ENCODE data around the gene ULK1. TPM values are rescaled to one million over a fixed set of nuclear protein-coding genes. Genes with fewer than 3 reads are reported as not detected.

Gene ULK1
- total and polyA plus RNA-seq, 7 donors, result 5.3 to 29.1 (median 16.8) TPM

GRCh38 chr12:131904346-131904745 is 9.9 kb downstream of the ULK1 start:
- WGBS, 2 donors, result 93 to 94% methylated on average over 5 of the region's 5 CpGs
- no peak overlapping the region for H3K27ac ChIP-seq
- peaks cover 0 to 56% (median 52%) of the 10 kb centered on the region in 4 donors for H3K4me1 ChIP-seq

GRCh38 chr12:131905081-131905629 is 10.7 kb downstream of the ULK1 start:
- Histone ChIP-seq H3K27ac (no peak overlapping the region), H3K4me3 (no peak overlapping the region), H3K27me3 (no peaks in the 10 kb centered on the region), H3K36me3 (peaks cover 20 to 37% (median 34%) of the 10 kb centered on the region in 4 donors), H3K9me3 (no peaks in the 10 kb centered on the region), H3K4me1 (peaks cover 0 to 49% (median 48%) of the 10 kb centered on the region in 4 donors)
- no peak for TF ChIP-seq EP300 (IDR thresholded peaks at IDR 0.05)
- no peak for TF ChIP-seq POLR2A (IDR thresholded peaks at IDR 0.05)
- TF ChIP-seq POLR2AphosphoS5 (IDR thresholded peaks at IDR 0.05), result no peak
- no peak for TF ChIP-seq CTCF (IDR thresholded peaks at IDR 0.05)
- DNase-seq, result no peak
- intact Hi-C loops (cut with DNase I), result no loop called here
- WGBS, 2 donors, result 92 to 93% methylated on average over 13 of the region's 13 CpGs

More at GRCh38 chr12:131904346-131904745, 9.9 kb downstream of the ULK1 start:
- H3K27me3 ChIP-seq, result no peaks in the 10 kb centered on the region
- TF ChIP-seq POLR2A (IDR thresholded peaks at IDR 0.05), result no peak
- no peak for TF ChIP-seq POLR2AphosphoS5 (IDR thresholded peaks at IDR 0.05)
- no peak for TF ChIP-seq CTCF (IDR thresholded peaks at IDR 0.05)
- no peak for TF ChIP-seq EP300 (IDR thresholded peaks at IDR 0.05)
- H3K4me3 ChIP-seq, result no peak overlapping the region
- intact Hi-C loops (cut with DNase I), result no loop called here
- H3K36me3 ChIP-seq, result peaks cover 12 to 35% (median 26%) of the 10 kb centered on the region in 4 donors
- no peak for DNase-seq
- no peaks in the 10 kb centered on the region for H3K9me3 ChIP-seq

GRCh38 chr12:131905630-131906091 is 11.2 kb downstream of the ULK1 start:
- Histone ChIP-seq H3K36me3 (peaks cover 24 to 42% (median 38%) of the 10 kb centered on the region in 4 donors), H3K9me3 (no peaks in the 10 kb centered on the region), H3K27ac (no peak overlapping the region), H3K4me1 (peaks cover 0 to 44% (median 43%) of the 10 kb centered on the region in 4 donors), H3K4me3 (no peak overlapping the region), H3K27me3 (no peaks in the 10 kb centered on the region)
- intact Hi-C loops (cut with DNase I), result no loop called here
- 85 to 93% methylated on average over 15 of the region's 15 CpGs for WGBS, 2 donors
- no peak for DNase-seq
- no peak for TF ChIP-seq CTCF (IDR thresholded peaks at IDR 0.05)
- TF ChIP-seq POLR2A (IDR thresholded peaks at IDR 0.05), result no peak
- no peak for TF ChIP-seq POLR2AphosphoS5 (IDR thresholded peaks at IDR 0.05)
- no peak for TF ChIP-seq EP300 (IDR thresholded peaks at IDR 0.05)

GRCh38 chr12:131907379-131908091 is 13.1 kb downstream of the ULK1 start:
- peaks cover 0 to 39% (median 34%) of the 10 kb centered on the region in 4 donors for H3K4me1 ChIP-seq
- no peak for TF ChIP-seq CTCF (IDR thresholded peaks at IDR 0.05)
- no peak for TF ChIP-seq EP300 (IDR thresholded peaks at IDR 0.05)
- no peak for TF ChIP-seq POLR2A (IDR thresholded peaks at IDR 0.05)
- TF ChIP-seq POLR2AphosphoS5 (IDR thresholded peaks at IDR 0.05), result no peak
- H3K27me3 ChIP-seq, result no peaks in the 10 kb centered on the region
- peaks cover 38 to 60% (median 53%) of the 10 kb centered on the region in 4 donors for H3K36me3 ChIP-seq
- intact Hi-C loops (cut with DNase I), result no loop called here
- no peak overlapping the region for H3K27ac ChIP-seq
- DNase-seq, result peak; percentile 53
- H3K4me3 ChIP-seq, result no peak overlapping the region
- H3K9me3 ChIP-seq, result no peaks in the 10 kb centered on the region
- 90 to 93% methylated on average over 31 of the region's 31 CpGs for WGBS, 2 donors
